Measurements from ENCODE around the gene NCK1.
A peak's percentile ranks its signal among the peaks of the same experiment; 100 is the strongest.

The NCK1 gene

GRCh38 chr3:136905549-136905948 lies 43.5 kb downstream of the NCK1 start:
- H4K20me1 ChIP-seq (ENCODE audit: control insufficient read depth, insufficient read depth, low read depth, low read length) = no peaks in the 10 kb centered on the region

GRCh38 chr3:136906725-136907124 lies 44.7 kb downstream of the NCK1 start:
- Histone ChIP-seq H4K20me1 (ENCODE audit: control insufficient read depth, insufficient read depth, low read depth, low read length) (no peaks in the 10 kb centered on the region), H3K4me2 (ENCODE audit: low read length) (no peak overlapping the region), H3K79me2 (ENCODE audit: control insufficient read depth, low read length) (peaks cover 100% of the 10 kb centered on the region), H3K27me3 (ENCODE audit: control insufficient read depth, low read length) (no peaks in the 10 kb centered on the region), H3K9me3 (ENCODE audit: control insufficient read depth, insufficient read depth, low read length) (peaks cover 10% of the 10 kb centered on the region; the same call in 1 of the 2 replicates), H3K36me3 (ENCODE audit: control insufficient read depth, low read length) (peaks cover 8% of the 10 kb centered on the region; the same call in 1 of the 2 replicates), H3K4me3 (ENCODE audit: low read length) (no peak overlapping the region), H3K9me2 (replicated peaks; ENCODE audit: control insufficient read depth, low read length) (no peaks in the 10 kb centered on the region), H3K27ac (ENCODE audit: low read depth, low read length) (no peak overlapping the region), H3F3A (ENCODE audit: control insufficient read depth, insufficient read depth) (peaks cover 2% of the 10 kb centered on the region; the same call in 1 of the 2 replicates), H3K4me1 (ENCODE audit: control insufficient read depth, low read length) (peaks cover 71% of the 10 kb centered on the region)
- TF ChIP-seq, protein P1, sequence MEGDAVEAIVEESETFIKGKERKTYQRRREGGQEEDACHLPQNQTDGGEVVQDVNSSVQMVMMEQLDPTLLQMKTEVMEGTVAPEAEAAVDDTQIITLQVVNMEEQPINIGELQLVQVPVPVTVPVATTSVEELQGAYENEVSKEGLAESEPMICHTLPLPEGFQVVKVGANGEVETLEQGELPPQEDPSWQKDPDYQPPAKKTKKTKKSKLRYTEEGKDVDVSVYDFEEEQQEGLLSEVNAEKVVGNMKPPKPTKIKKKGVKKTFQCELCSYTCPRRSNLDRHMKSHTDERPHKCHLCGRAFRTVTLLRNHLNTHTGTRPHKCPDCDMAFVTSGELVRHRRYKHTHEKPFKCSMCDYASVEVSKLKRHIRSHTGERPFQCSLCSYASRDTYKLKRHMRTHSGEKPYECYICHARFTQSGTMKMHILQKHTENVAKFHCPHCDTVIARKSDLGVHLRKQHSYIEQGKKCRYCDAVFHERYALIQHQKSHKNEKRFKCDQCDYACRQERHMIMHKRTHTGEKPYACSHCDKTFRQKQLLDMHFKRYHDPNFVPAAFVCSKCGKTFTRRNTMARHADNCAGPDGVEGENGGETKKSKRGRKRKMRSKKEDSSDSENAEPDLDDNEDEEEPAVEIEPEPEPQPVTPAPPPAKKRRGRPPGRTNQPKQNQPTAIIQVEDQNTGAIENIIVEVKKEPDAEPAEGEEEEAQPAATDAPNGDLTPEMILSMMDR (IDR thresholded peaks at IDR 0.05; ENCODE audit: low read depth, low read length, poor library complexity, severe bottlenecking) = no peak

More at GRCh38 chr3:136905549-136905948, 43.5 kb downstream of the NCK1 start:
- no peak overlapping the region for H3K4me3 ChIP-seq (ENCODE audit: low read length)
- TF ChIP-seq, protein P1 (IDR thresholded peaks at IDR 0.05; ENCODE audit: low read depth, low read length, poor library complexity, severe bottlenecking) = no peak
- no peak for TF ChIP-seq EZH2phosphoT487 (IDR thresholded peaks at IDR 0.05; ENCODE audit: borderline replicate concordance, low read length)
- H3K4me2 ChIP-seq (ENCODE audit: low read length) = no peak overlapping the region
- H3F3A ChIP-seq (ENCODE audit: control insufficient read depth, insufficient read depth) = peaks cover 11% of the 10 kb centered on the region
- H3K36me3 ChIP-seq (ENCODE audit: control insufficient read depth, low read length) = peaks cover 8% of the 10 kb centered on the region; the same call in 1 of the 2 replicates
- H3K27ac ChIP-seq (ENCODE audit: low read depth, low read length) = no peak overlapping the region
- H3K79me2 ChIP-seq (ENCODE audit: control insufficient read depth, low read length) = peaks cover 100% of the 10 kb centered on the region
- no peaks in the 10 kb centered on the region for H3K9me2 ChIP-seq (replicated peaks; ENCODE audit: control insufficient read depth, low read length)
- no peaks in the 10 kb centered on the region for H3K27me3 ChIP-seq (ENCODE audit: control insufficient read depth, low read length)
- peaks cover 72% of the 10 kb centered on the region for H3K4me1 ChIP-seq (ENCODE audit: control insufficient read depth, low read length)
- H3K9me3 ChIP-seq (ENCODE audit: control insufficient read depth, insufficient read depth, low read length) = peaks cover 10% of the 10 kb centered on the region; the same call in 1 of the 2 replicates

DNA sequence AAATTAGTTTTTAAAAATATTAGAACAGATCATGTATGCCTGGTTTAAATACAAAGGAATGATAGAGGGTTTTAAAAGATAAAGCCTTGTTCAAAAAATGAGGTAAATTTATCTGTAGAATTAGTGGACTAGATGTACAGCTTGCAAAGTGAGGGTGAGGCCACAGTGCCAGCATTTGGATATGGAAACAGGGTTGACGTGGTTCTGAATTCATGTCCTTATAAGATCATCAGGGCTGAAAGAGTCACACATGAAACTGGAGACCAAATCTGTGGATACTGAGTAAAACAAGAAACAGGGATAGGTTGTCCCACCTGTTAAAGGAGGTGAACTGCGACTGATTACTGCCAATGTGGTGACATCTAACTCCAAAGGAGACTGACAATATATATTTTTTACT lies 46.3 kb downstream of the NCK1 start:
- H3F3A ChIP-seq (ENCODE audit: control insufficient read depth, insufficient read depth) = no peaks in the 10 kb centered on the region
- H3K27me3 ChIP-seq (ENCODE audit: control insufficient read depth, low read length) = no peaks in the 10 kb centered on the region
- H4K20me1 ChIP-seq (ENCODE audit: control insufficient read depth, insufficient read depth, low read depth, low read length) = no peaks in the 10 kb centered on the region
- peak overlapping the region; percentile 16; the same call in 1 of the 2 replicates for H3K4me3 ChIP-seq (ENCODE audit: low read length)
- no peaks in the 10 kb centered on the region for H3K9me2 ChIP-seq (replicated peaks; ENCODE audit: control insufficient read depth, low read length)
- H3K36me3 ChIP-seq (ENCODE audit: control insufficient read depth, low read length) = peaks cover 8% of the 10 kb centered on the region; the same call in 1 of the 2 replicates
- peak overlapping the region; percentile 39; the same call in 1 of the 2 replicates for H3K4me2 ChIP-seq (ENCODE audit: low read length)
- peaks cover 100% of the 10 kb centered on the region for H3K79me2 ChIP-seq (ENCODE audit: control insufficient read depth, low read length)
- H3K4me1 ChIP-seq (ENCODE audit: control insufficient read depth, low read length) = peaks cover 71% of the 10 kb centered on the region
- peaks cover 10% of the 10 kb centered on the region; the same call in 1 of the 2 replicates for H3K9me3 ChIP-seq (ENCODE audit: control insufficient read depth, insufficient read depth, low read length)
- TF ChIP-seq EZH2phosphoT487 (IDR thresholded peaks at IDR 0.05; ENCODE audit: borderline replicate concordance, low read length) = no peak
- TF ChIP-seq, protein P1 (IDR thresholded peaks at IDR 0.05; ENCODE audit: low read depth, low read length, poor library complexity, severe bottlenecking) = no peak
- no peak overlapping the region for H3K27ac ChIP-seq (ENCODE audit: low read depth, low read length)
